ENCODE measurements around the gene N4BP2L2.

N4BP2L2 gene

GRCh38 chr13:32427852-32428580 is 110.6 kb downstream of the N4BP2L2 start, which contains the start of gene N4BP2L1:
TSS of gene N4BP2L1 (minus strand) at chr13:32428130. CDS start at chr13:32428082, 48 bp downstream.
- peak within 1 kb of the TSS; percentile 77 to 86 for H3K27ac ChIP-seq (ENCODE audit: insufficient read depth in 1 of 2, low read depth in 1 of 2, low read length in 2 of 2, poor library complexity in 1 of 2, severe bottlenecking in 2 of 2)
- DNase-seq = peak; percentile 89 to 97 (median 95)
- POLR2A ChIA-PET = interaction anchor here (0.6 kb wide), 1 partner anchor 475 kb away, joined by 3 read pairs; no protein-coding TSS in a partner anchor
- no peaks in the 10 kb centered on the region for H3K27me3 ChIP-seq (replicated peaks in 2 of 5; ENCODE audit: control insufficient read depth in 4 of 5, insufficient read depth in 5 of 5, low read length in 4 of 5)
- no peaks in the 10 kb centered on the region for H3K9me3 ChIP-seq (ENCODE audit: control extremely low read depth in 1 of 5, control insufficient read depth in 4 of 5, insufficient read depth in 2 of 5, low read depth in 1 of 5, low read length in 4 of 5)
- CTCF ChIA-PET = interaction anchor here (0.7 to 4.0 kb wide), 9 partner anchors 11 to 109 kb away, joined by 3 to 16 read pairs (median 4); no protein-coding TSS in a partner anchor
- peaks cover 0 to 13% (median 2%) of the 10 kb centered on the region in 4 experiments for H3K36me3 ChIP-seq (ENCODE audit: control insufficient read depth in 4 of 4, insufficient read depth in 4 of 4, low read length in 3 of 4)
- H3K4me3 ChIP-seq (ENCODE audit: control insufficient read depth in 1 of 7, extremely low read depth in 1 of 7, insufficient read depth in 4 of 7, low read depth in 2 of 7, low read length in 6 of 7) = peak within 1 kb of the TSS; percentile 72 to 93 (median 84)
- peaks cover 22 to 64% (median 43%) of the 10 kb centered on the region in 4 experiments for H3K4me1 ChIP-seq (ENCODE audit: control extremely low read depth in 1 of 4, control insufficient read depth in 4 of 4, insufficient read depth in 4 of 4, low read length in 3 of 4)
- WGBS (ENCODE audit: insufficient coverage) = 0% methylated on average over 33 of the region's 40 CpGs

GRCh38 chr13:32426990-32427851 is 111.4 kb downstream of the N4BP2L2 start:
- H3K4me1 ChIP-seq (ENCODE audit: control extremely low read depth in 1 of 4, control insufficient read depth in 4 of 4, insufficient read depth in 4 of 4, low read length in 3 of 4) = peaks cover 22 to 57% (median 41%) of the 10 kb centered on the region in 4 experiments
- CTCF ChIA-PET = interaction anchor here (1.2 to 4.0 kb wide), 6 partner anchors 12 to 110 kb away, joined by 3 to 16 read pairs (median 4); no protein-coding TSS in a partner anchor

GRCh38 chr13:32426191-32426989 is 112.2 kb downstream of the N4BP2L2 start:
- DNase-seq = peak; percentile 75 to 94 (median 92)
- H3K9me3 ChIP-seq (ENCODE audit: control extremely low read depth in 1 of 5, control insufficient read depth in 4 of 5, insufficient read depth in 2 of 5, low read depth in 1 of 5, low read length in 4 of 5) = no peaks in the 10 kb centered on the region
- H3K36me3 ChIP-seq (ENCODE audit: control insufficient read depth in 4 of 4, insufficient read depth in 4 of 4, low read length in 3 of 4) = peaks cover 2 to 18% (median 3%) of the 10 kb centered on the region in 4 experiments
- CTCF ChIA-PET = interaction anchor here (1.2 to 4.0 kb wide), 3 partner anchors 16 to 45 kb away, joined by 4 to 16 read pairs (median 6); no protein-coding TSS in a partner anchor
- POLR2A ChIA-PET = no interaction called here
- peak overlapping the region; percentile 77 to 86 for H3K27ac ChIP-seq (ENCODE audit: insufficient read depth in 1 of 2, low read depth in 1 of 2, low read length in 2 of 2, poor library complexity in 1 of 2, severe bottlenecking in 2 of 2)
- H3K27me3 ChIP-seq (replicated peaks in 2 of 5; ENCODE audit: control insufficient read depth in 4 of 5, insufficient read depth in 5 of 5, low read length in 4 of 5) = no peaks in the 10 kb centered on the region
- WGBS (ENCODE audit: insufficient coverage) = 50% methylated on average over 17 of the region's 19 CpGs
- H3K4me3 ChIP-seq (ENCODE audit: control insufficient read depth in 1 of 7, extremely low read depth in 1 of 7, insufficient read depth in 4 of 7, low read depth in 2 of 7, low read length in 6 of 7) = peak overlapping the region; percentile 72 to 93 (median 84)
- peaks cover 22 to 57% (median 41%) of the 10 kb centered on the region in 4 experiments for H3K4me1 ChIP-seq (ENCODE audit: control extremely low read depth in 1 of 4, control insufficient read depth in 4 of 4, insufficient read depth in 4 of 4, low read length in 3 of 4)

More at GRCh38 chr13:32426990-32427851, 111.4 kb downstream of the N4BP2L2 start:
- Histone ChIP-seq H3K36me3 (ENCODE audit: control insufficient read depth in 4 of 4, insufficient read depth in 4 of 4, low read length in 3 of 4) (peaks cover 2 to 17% (median 3%) of the 10 kb centered on the region in 4 experiments), H3K27ac (ENCODE audit: insufficient read depth in 1 of 2, low read depth in 1 of 2, low read length in 2 of 2, poor library complexity in 1 of 2, severe bottlenecking in 2 of 2) (peak overlapping the region; percentile 77 to 86), H3K9me3 (ENCODE audit: control extremely low read depth in 1 of 5, control insufficient read depth in 4 of 5, insufficient read depth in 2 of 5, low read depth in 1 of 5, low read length in 4 of 5) (no peaks in the 10 kb centered on the region), H3K4me3 (ENCODE audit: control insufficient read depth in 1 of 7, extremely low read depth in 1 of 7, insufficient read depth in 4 of 7, low read depth in 2 of 7, low read length in 6 of 7) (peak overlapping the region; percentile 72 to 93 (median 84)), H3K27me3 (replicated peaks in 2 of 5; ENCODE audit: control insufficient read depth in 4 of 5, insufficient read depth in 5 of 5, low read length in 4 of 5) (no peaks in the 10 kb centered on the region)
- POLR2A ChIA-PET = no interaction called here
- WGBS (ENCODE audit: insufficient coverage) = under 1% methylated on average over 67 of the region's 90 CpGs
- peak; percentile 54 to 79 (median 71) for DNase-seq

GRCh38 chr13:32425158-32425557 is 113.4 kb downstream of the N4BP2L2 start:
- peaks cover 20 to 52% (median 36%) of the 10 kb centered on the region in 4 experiments for H3K4me1 ChIP-seq (ENCODE audit: control extremely low read depth in 1 of 4, control insufficient read depth in 4 of 4, insufficient read depth in 4 of 4, low read length in 3 of 4)
- WGBS (ENCODE audit: insufficient coverage) = 100% methylated on average over 3 of the region's 7 CpGs
- CTCF ChIA-PET = interaction anchor here (1.2 to 2.4 kb wide), 3 partner anchors 16 to 156 kb away, joined by 3 to 6 read pairs (median 6); no protein-coding TSS in a partner anchor
- H3K27me3 ChIP-seq (replicated peaks in 2 of 5; ENCODE audit: control insufficient read depth in 4 of 5, insufficient read depth in 5 of 5, low read length in 4 of 5) = no peaks in the 10 kb centered on the region
- H3K36me3 ChIP-seq (ENCODE audit: control insufficient read depth in 4 of 4, insufficient read depth in 4 of 4, low read length in 3 of 4) = peaks cover 4 to 25% (median 8%) of the 10 kb centered on the region in 4 experiments
- peak overlapping the region in 1 of 2 experiments; percentile 43 for H3K27ac ChIP-seq (ENCODE audit: insufficient read depth in 1 of 2, low read depth in 1 of 2, low read length in 2 of 2, poor library complexity in 1 of 2, severe bottlenecking in 2 of 2)
- DNase-seq = no peak
- peak overlapping the region in 1 of 7 experiments; percentile 22 for H3K4me3 ChIP-seq (ENCODE audit: control insufficient read depth in 1 of 7, extremely low read depth in 1 of 7, insufficient read depth in 4 of 7, low read depth in 2 of 7, low read length in 6 of 7)
- POLR2A ChIA-PET = interaction anchor here (0.6 kb wide), 1 partner anchor 103 kb away, joined by 3 read pairs; no protein-coding TSS in a partner anchor
- H3K9me3 ChIP-seq (ENCODE audit: control extremely low read depth in 1 of 5, control insufficient read depth in 4 of 5, insufficient read depth in 2 of 5, low read depth in 1 of 5, low read length in 4 of 5) = peaks cover 0 to 5% (median 1%) of the 10 kb centered on the region in 5 experiments

GRCh38 chr13:32423592-32423991 is 115.0 kb downstream of the N4BP2L2 start:
- 56% methylated on average over 3 of the region's 3 CpGs for WGBS (ENCODE audit: insufficient coverage)
- Histone ChIP-seq H3K27ac (ENCODE audit: insufficient read depth in 1 of 2, low read depth in 1 of 2, low read length in 2 of 2, poor library complexity in 1 of 2, severe bottlenecking in 2 of 2) (peak overlapping the region in 1 of 2 experiments; percentile 54), H3K9me3 (ENCODE audit: control extremely low read depth in 1 of 5, control insufficient read depth in 4 of 5, insufficient read depth in 2 of 5, low read depth in 1 of 5, low read length in 4 of 5) (peaks cover 0 to 13% (median 7%) of the 10 kb centered on the region in 5 experiments), H3K4me3 (ENCODE audit: control insufficient read depth in 1 of 7, extremely low read depth in 1 of 7, insufficient read depth in 4 of 7, low read depth in 2 of 7, low read length in 6 of 7) (no peak overlapping the region), H3K36me3 (ENCODE audit: control insufficient read depth in 4 of 4, insufficient read depth in 4 of 4, low read length in 3 of 4) (peaks cover 4 to 31% (median 13%) of the 10 kb centered on the region in 4 experiments), H3K4me1 (ENCODE audit: control extremely low read depth in 1 of 4, control insufficient read depth in 4 of 4, insufficient read depth in 4 of 4, low read length in 3 of 4) (peaks cover 12 to 36% (median 22%) of the 10 kb centered on the region in 4 experiments), H3K27me3 (replicated peaks in 2 of 5; ENCODE audit: control insufficient read depth in 4 of 5, insufficient read depth in 5 of 5, low read length in 4 of 5) (no peaks in the 10 kb centered on the region)
- DNase-seq = peak in 2 of 3 donors; percentile 68 to 80
- CTCF ChIA-PET = interaction anchor here (1.6 to 2.4 kb wide), 2 partner anchors 14 to 18 kb away, joined by 4 to 6 read pairs; no protein-coding TSS in a partner anchor
- POLR2A ChIA-PET = no interaction called here

- POLR2A ChIA-PET = no interaction called here
- CTCF ChIA-PET = interaction anchor here (2.2 kb wide), 1 partner anchor 12 kb away, joined by 6 read pairs; no protein-coding TSS in a partner anchor
- DNase-seq = no peak
- Histone ChIP-seq H3K27me3 (replicated peaks in 2 of 5; ENCODE audit: control insufficient read depth in 4 of 5, insufficient read depth in 5 of 5, low read length in 4 of 5) (no peaks in the 10 kb centered on the region), H3K36me3 (ENCODE audit: control insufficient read depth in 4 of 4, insufficient read depth in 4 of 4, low read length in 3 of 4) (peaks cover 7 to 28% (median 15%) of the 10 kb centered on the region in 4 experiments), H3K4me3 (ENCODE audit: control insufficient read depth in 1 of 7, extremely low read depth in 1 of 7, insufficient read depth in 4 of 7, low read depth in 2 of 7, low read length in 6 of 7) (no peak overlapping the region), H3K27ac (ENCODE audit: insufficient read depth in 1 of 2, low read depth in 1 of 2, low read length in 2 of 2, poor library complexity in 1 of 2, severe bottlenecking in 2 of 2) (no peak overlapping the region), H3K9me3 (ENCODE audit: control extremely low read depth in 1 of 5, control insufficient read depth in 4 of 5, insufficient read depth in 2 of 5, low read depth in 1 of 5, low read length in 4 of 5) (peaks cover 0 to 13% (median 7%) of the 10 kb centered on the region in 5 experiments), H3K4me1 (ENCODE audit: control extremely low read depth in 1 of 4, control insufficient read depth in 4 of 4, insufficient read depth in 4 of 4, low read length in 3 of 4) (peaks cover 0 to 13% (median 1%) of the 10 kb centered on the region in 4 experiments)
- WGBS (ENCODE audit: insufficient coverage) = 100% methylated on average over 1 of the region's 2 CpGs
Observed at GRCh38 chr13:32419862-32420261, 118.7 kb downstream of the N4BP2L2 start.
